ES-I3 (cell line): ENCODE data around the gene HYDIN.
"Not testable (repeated sequence)": the region's sequence is repeated elsewhere in the genome, so short reads cannot be mapped to it uniquely, and the experiment has no call there.

Experiments used
- H3K36me3 ChIP-seq: 2 replicates; pipeline ENCODE4 v1.6.1; 2013; ENCODE audit warnings: mild to moderate bottlenecking, low read length, control low read depth, moderate library complexity; ENCODE audit not compliant: insufficient read depth
- H3K4me1 ChIP-seq: 2 replicates; pipeline ENCODE4 v1.6.1; 2013; ENCODE audit warnings: mild to moderate bottlenecking, control low read depth, low read length; ENCODE audit not compliant: insufficient read depth
- H3K9ac ChIP-seq: 2 replicates; pipeline ENCODE4 v1.6.1; 2013; ENCODE audit warnings: low read depth, mild to moderate bottlenecking, low read length, moderate library complexity
- H3K9me3 ChIP-seq: 2 replicates; pipeline ENCODE4 v1.6.1; 2013; ENCODE audit warnings: mild to moderate bottlenecking, low read length, moderate library complexity; ENCODE audit not compliant: control insufficient read depth, insufficient read depth

The HYDIN gene

DNA sequence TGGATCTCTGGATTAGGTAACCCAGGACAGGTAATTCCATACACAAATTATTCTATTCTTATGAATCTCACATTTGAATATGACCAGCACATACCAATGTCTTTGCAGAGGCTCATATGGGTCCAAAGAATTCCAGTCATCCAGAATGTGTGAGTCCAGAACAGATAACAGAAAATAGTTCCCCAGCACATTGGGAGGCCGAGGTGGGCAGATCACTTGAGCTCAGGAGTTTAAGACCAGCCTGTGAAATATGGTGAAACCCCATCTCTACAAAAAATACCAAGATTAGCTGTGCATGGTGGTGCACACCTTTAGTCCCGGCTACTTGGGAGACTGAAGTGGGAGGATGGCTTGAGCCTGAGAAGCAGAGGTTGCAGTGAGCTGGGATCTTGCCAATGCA is 26.9 kb downstream of the HYDIN start:
- Histone ChIP-seq H3K9ac (no peak overlapping the region), H3K9me3 (peaks cover 3% of the 10 kb centered on the region), H3K4me1 (no peaks in the 10 kb centered on the region), H3K36me3 (no peaks in the 10 kb centered on the region)

DNA sequence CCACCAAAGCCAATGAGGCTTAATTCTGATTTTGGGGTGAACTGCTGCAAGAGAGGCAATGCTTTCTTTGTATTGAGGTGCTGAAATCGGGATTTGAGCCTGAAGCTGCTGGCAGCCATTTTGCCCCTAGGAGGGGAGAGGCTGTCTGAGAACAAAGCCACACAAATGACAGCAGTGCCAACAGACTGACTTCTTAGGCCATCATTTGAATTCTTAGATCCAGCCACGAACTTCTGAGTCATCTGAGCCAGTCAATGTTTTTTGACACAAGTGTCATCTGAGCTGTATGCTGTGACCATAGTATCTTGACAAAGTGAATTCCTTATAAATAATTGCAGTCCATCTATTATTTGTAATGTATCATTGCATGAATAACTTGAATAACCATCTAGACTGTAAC is 29.0 kb downstream of the HYDIN start:
- Histone ChIP-seq H3K9me3 (peaks cover 3% of the 10 kb centered on the region), H3K36me3 (no peaks in the 10 kb centered on the region), H3K4me1 (no peaks in the 10 kb centered on the region), H3K9ac (no peak overlapping the region)

DNA sequence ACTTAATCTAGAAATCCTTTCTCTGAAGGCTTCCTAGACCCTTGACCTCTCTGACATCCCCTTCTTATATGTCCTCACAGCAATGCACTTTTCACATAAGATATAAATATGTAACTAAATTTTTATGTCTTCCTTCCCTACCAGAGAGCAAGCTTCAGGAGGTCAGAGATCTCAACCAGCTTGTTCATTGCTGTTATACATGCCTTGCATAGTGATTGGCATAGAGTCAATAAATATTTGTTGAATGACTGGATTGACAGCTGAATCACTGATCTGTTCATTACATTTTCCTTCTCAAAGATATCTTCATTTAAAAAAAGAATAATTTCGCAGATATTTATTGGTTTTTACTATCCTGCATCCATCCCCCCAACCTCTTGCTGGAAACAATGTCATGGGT is 29.5 kb downstream of the HYDIN start:
- Histone ChIP-seq H3K9me3 (peaks cover 3% of the 10 kb centered on the region), H3K9ac (no peak overlapping the region), H3K4me1 (no peaks in the 10 kb centered on the region), H3K36me3 (no peaks in the 10 kb centered on the region)

DNA sequence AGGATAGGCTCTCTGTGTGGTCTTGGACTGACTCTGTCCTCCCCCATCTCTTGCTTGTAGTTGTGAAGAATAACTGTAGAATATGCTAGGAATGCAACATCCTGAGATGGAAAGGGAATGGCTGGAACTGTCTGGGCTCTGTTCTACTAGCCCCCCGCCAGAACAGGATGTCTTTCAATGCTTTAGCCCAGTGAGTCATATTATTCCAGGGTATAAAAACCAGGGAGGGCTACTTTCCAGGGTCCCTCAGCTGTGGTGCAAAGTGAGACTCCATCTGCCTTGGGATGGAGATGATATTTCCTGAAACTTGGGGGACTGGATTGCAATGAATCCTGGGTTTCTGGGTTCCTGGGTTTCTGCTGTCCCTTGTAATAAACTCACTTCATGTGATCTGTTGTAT is 32.1 kb downstream of the HYDIN start:
- Histone ChIP-seq H3K9ac (no peak overlapping the region), H3K4me1 (no peaks in the 10 kb centered on the region), H3K36me3 (no peaks in the 10 kb centered on the region)

DNA sequence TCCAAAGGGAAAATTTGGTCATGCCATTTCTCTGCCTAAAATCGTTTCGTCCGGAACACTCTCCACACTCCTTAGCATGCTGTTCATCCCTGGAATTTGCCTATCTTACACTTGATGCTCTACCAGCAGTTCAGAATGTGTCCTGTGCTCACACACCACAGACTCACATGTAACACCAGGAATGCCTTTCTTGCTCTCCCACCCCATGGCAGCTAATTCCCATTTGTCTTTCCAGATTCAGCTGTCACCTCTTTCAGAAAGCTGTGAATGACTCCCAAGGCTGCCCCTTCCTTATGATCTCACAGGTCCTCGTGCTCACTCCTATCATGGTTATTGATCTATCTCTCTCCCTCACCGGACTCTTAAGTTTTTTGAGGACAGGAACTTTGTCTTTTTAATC is 38.1 kb downstream of the HYDIN start:
- no peaks in the 10 kb centered on the region for H3K9me3 ChIP-seq
- H3K36me3 ChIP-seq: no peaks in the 10 kb centered on the region
- no peak overlapping the region for H3K9ac ChIP-seq
- no peaks in the 10 kb centered on the region for H3K4me1 ChIP-seq

More for the DNA sequence above, 32.1 kb downstream of the HYDIN start:
- H3K9me3 ChIP-seq: peaks cover 3% of the 10 kb centered on the region

DNA sequence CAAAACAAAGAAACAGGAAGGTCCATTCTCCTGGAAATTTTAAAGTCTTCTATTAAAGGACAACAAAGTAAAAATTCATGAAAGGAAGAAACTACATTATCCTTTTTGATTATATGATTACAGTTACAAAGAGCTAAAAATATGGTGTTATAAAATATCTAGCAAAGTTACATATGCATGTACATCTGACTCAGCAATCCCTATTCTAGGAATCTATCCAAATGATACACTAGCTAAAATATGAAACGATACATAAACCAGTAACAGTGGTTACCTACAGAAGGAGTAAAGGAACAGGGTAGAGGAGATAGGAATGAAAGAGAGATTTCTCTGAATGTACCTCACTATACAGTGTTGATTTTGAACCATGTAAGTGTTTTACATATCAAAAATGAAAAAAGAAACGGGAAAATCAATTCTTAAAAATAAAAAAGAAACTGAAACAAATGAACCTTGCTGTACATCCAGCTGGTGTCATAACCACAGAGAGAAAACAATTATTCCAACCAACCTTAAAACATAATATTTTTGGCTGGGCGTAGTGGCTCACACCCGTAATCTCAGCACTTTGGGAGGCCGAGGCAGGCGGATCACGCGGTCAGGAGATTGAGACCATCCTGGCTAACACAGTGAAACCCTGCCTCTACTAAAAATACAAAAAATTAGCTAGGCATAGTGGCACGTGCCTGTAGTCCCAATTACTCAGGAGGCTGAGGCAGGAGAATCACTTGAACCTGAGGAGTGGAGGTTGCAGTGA is 41.4 kb downstream of the HYDIN start:
- H3K36me3 ChIP-seq: no peaks in the 10 kb centered on the region
- H3K9me3 ChIP-seq: peaks cover 4% of the 10 kb centered on the region
- H3K4me1 ChIP-seq: no peaks in the 10 kb centered on the region
- no peak overlapping the region for H3K9ac ChIP-seq

DNA sequence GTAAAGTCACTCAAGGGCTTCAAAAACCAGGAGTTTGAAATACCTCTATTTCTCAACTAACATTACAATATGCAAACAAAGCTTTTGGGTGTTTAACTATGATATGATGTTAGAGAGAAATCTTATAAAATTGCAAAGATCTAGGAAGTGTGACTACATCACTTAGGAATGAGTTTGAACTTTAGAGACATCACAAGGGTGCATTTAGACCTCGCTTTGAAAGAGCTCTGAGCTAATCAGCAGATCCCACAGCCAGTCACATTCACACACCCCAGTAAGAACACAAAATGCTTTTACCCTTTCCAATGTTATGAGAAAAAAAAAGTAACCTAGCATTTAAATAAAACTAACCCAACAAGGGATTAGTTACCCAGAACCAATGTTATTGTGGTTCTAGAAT is 45.2 kb downstream of the HYDIN start:
- H3K9ac ChIP-seq: no peak overlapping the region
- H3K9me3 ChIP-seq: peaks cover 6% of the 10 kb centered on the region
- H3K4me1 ChIP-seq: no peaks in the 10 kb centered on the region
- no peaks in the 10 kb centered on the region for H3K36me3 ChIP-seq

DNA sequence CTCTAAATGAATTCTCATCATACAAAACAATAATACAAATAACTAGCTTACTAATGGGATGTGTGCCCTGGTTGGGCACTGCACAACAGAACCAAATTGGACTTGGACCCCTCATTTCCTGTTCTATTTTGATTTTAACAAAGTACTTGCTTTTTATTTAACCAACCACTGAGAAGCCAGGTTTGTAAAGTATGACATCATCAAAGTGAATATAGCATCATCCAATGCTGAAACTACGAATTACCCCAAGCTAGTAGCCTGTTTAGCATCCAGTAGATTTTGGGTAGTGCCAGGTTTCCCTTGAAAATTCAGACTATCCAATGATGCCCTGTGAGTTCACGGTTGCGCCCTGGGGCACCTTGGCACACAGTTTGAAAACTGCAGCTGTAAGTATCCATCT is 51.0 kb downstream of the HYDIN start:
- Histone ChIP-seq H3K9me3 (peaks cover 4% of the 10 kb centered on the region), H3K9ac (no peak overlapping the region), H3K36me3 (no peaks in the 10 kb centered on the region)

DNA sequence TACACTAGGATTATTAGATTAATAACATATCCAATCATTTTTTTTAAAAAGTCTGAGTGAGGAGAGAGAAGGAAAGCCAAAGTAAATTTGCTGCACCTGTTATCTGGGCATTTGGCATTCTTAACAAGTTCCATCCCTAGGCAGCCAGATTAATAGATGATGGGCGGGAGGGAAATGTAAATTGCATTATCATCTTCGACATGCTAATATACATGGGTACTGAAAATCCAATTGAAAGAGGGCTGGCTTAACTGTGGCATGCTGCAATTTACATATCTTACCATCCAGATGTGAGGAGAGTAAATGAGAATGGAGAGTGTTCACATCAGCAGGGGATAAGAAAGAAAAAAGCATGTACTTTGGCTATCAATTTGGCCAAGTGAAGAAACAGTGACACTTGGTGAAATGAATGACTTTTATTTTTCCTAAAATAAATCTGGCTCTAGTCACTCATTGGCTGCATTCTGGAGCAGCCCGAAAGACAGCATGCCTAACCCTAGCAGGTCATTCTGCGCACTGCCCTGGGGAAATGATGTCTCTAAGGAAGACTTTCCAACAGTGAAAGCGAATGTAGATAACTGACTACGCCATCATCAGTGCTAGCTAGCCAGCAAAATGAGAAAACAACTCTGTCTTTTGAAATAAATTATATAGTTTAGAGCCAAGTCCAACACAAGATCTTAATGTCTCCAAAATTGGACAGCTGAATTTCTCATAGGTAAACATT is 57.9 kb downstream of the HYDIN start:
- no peaks in the 10 kb centered on the region for H3K4me1 ChIP-seq
- H3K9me3 ChIP-seq: no peaks in the 10 kb centered on the region; the same call in 1 of the 2 replicates
- no peak overlapping the region for H3K9ac ChIP-seq
- H3K36me3 ChIP-seq: no peaks in the 10 kb centered on the region

More for the DNA sequence above, 51.0 kb downstream of the HYDIN start:
- H3K4me1 ChIP-seq: no peaks in the 10 kb centered on the region

DNA sequence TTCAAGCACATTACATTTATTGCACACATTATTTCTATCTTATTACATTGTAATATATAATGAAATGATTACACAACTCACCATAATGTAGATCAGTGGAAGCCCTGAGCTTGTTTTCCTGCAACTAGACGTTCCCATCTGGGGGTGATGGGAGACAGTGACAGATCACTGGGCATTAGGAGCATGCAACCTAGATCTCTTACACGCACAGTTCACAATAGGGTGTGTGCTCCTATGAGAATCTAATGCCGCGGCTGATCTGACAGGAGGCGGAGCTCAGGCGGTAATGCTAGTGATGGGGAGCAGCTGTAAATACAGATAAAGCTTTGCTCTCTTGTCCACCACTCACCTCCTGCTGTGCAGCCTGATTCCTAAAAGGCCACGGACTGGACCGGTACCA is 69.5 kb downstream of the HYDIN start:
- H3K36me3 ChIP-seq, H3K4me1 ChIP-seq, H3K9ac ChIP-seq, H3K9me3 ChIP-seq: not testable (repeated sequence)

DNA sequence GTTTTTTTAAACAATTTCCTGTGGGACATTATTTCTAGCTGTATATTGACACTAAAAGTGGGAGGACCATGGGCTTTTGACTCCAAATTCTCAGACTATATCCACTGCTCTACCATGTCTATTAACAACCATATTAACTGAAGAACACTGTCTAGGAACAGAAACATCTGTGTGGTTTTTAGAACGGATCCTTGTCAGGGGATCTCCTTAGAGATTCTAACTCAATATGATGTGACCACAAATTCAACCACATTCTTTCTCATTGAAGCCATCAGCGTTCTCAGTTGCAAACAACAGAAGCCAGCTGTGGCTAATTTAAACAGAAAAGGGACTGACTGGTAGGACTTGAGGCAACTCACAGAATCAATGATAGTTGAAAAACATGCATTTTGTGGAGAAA is 73.2 kb downstream of the HYDIN start:
- H3K4me1 ChIP-seq, H3K9ac ChIP-seq, H3K36me3 ChIP-seq, H3K9me3 ChIP-seq: not testable (repeated sequence)

DNA sequence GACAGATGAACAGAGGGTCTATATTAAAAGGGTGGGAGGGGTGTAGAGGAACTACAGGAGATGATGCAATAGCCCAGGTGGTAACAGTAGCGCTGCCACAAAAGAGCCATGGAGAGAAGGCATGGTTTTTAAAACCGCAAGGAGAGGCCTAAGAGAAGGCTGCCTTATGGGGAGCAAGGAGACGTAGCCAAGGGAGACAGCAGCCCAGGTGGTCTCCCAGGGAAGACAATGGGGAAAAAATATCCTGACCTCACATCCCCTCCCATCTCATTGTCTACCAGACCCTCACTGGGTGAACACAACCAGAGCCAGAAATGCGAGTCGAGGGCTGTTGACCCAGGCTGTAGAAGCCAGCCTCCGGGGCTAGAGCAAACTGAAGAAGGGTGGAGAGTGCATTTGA is 77.2 kb downstream of the HYDIN start:
- H3K9me3 ChIP-seq, H3K4me1 ChIP-seq, H3K9ac ChIP-seq, H3K36me3 ChIP-seq: not testable (repeated sequence)

DNA sequence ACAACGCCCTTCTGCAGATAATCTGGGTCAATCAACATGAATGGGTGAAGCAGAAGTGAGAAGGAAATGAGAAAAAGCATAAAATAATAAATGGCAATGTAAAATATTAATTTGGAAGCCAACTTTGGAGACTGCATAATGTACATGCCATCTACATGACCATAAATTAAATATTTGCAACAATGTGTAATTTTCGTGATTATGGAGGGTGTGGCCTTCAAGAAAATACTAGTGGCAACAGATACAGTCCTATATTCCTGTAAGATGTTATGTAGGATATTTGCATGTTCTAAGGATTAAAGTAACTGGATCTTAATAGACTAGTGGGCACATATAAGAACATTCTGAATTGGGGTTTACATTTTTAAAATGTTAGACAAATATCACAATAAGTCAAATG is 78.9 kb downstream of the HYDIN start:
- not testable (repeated sequence) for H3K4me1 ChIP-seq, H3K9ac ChIP-seq, H3K36me3 ChIP-seq, H3K9me3 ChIP-seq

DNA sequence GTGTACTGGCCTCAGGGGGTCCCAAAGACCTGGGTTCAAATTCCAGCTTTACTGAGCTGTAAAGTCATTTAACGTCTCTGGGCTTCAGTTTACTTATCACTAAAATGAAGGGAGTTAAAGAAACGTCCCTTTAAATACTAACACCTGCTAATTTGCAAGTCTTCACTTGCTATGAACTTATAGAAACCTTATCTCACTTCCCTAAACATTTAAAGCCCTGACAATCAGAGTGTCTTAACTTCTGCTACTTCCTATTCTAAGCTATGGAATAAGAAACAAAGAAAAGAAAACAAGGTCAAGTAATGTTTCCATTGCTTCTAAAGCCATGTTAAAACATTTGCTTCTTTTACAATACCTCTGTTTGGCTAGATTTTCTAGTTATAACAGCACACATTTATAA is 87.3 kb downstream of the HYDIN start:
- H3K4me1 ChIP-seq, H3K9ac ChIP-seq, H3K36me3 ChIP-seq, H3K9me3 ChIP-seq: not testable (repeated sequence)

DNA sequence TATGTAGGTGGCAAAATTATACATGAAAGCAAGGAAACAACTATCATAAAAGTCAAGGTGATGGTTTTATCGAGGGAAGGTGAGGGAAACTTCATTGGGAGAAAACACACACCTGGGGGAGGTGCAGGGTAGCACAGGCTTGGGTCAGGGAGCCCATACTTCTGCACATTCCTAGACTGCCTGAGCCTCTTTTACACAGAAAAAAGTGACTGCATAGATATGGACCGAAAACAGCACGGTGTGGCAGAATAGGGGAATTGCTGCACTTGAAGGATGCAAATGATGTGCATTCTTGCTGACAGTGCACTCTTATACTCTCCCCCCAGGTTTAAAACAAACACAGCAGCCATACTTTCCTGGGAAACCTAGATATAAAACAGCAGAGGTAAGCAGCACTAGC is 120.0 kb downstream of the HYDIN start:
- H3K9me3 ChIP-seq, H3K4me1 ChIP-seq, H3K36me3 ChIP-seq, H3K9ac ChIP-seq: not testable (repeated sequence)
